Glutamatergic neuron (in vitro differentiated cells): ENCODE results near the gene FALEC. TPM values are rescaled to one million over a fixed set of nuclear protein-coding genes. Genes with fewer than 3 reads are reported as not detected.

ENCODE experiments used
- DNase-seq: peaks from one replicate; pipeline ENCODE4 v3.0.0; 2022
- H3K27ac Mint-ChIP-seq: one replicate; pipeline ENCODE4 v1.8.0; 2020; ENCODE audit warnings: mild to moderate bottlenecking, mixed read lengths, inconsistent platforms; ENCODE audit not compliant: unreplicated experiment
- H3K27me3 Mint-ChIP-seq: one replicate; pipeline ENCODE4 v1.8.0; 2020; ENCODE audit warnings: mild to moderate bottlenecking, moderate library complexity, mixed read lengths, inconsistent platforms; ENCODE audit not compliant: unreplicated experiment
- H3K36me3 Mint-ChIP-seq: one replicate; pipeline ENCODE4 v1.8.0; 2020; ENCODE audit warnings: mild to moderate bottlenecking, mixed read lengths, inconsistent platforms; ENCODE audit not compliant: unreplicated experiment
- H3K4me1 Mint-ChIP-seq: one replicate; pipeline ENCODE4 v1.8.0; 2020; ENCODE audit warnings: mild to moderate bottlenecking, low read depth, mixed read lengths, inconsistent platforms; ENCODE audit not compliant: unreplicated experiment
- H3K4me3 Mint-ChIP-seq: one replicate; pipeline ENCODE4 v1.8.0; 2020; ENCODE audit warnings: mild to moderate bottlenecking, mixed read lengths, inconsistent platforms; ENCODE audit not compliant: unreplicated experiment
- H3K9me3 Mint-ChIP-seq: one replicate; pipeline ENCODE4 v1.8.0; 2020; ENCODE audit warnings: mild to moderate bottlenecking, moderate library complexity, mixed read lengths, inconsistent platforms; ENCODE audit not compliant: unreplicated experiment
- CTCF ChIP-seq: fragments of 200-600 bp; sonication (generic); IDR thresholded peaks from one replicate; pipeline ENCODE4 v1.5.0; 2021; ENCODE audit not compliant: partially characterized antibody, unreplicated experiment
- total RNA-seq: library from RNA; stranded (reverse); fragmentation: NEBNext Ultra II Directional; extraction: Animal tissue kit (Norgen Biotek cat#: 25700); gene quantifications from one replicate; pipeline ENCODE4 v1.2.1, GENCODE V29; 2021; ENCODE audit not compliant: unreplicated experiment

FALEC gene
- total RNA-seq, 1 donor from 2014 or later = not detected

- H3K9me3 Mint-ChIP-seq = peaks cover 3% of the 10 kb centered on the region
- no peak for TF ChIP-seq CTCF
- no peak for DNase-seq
- H3K4me1 Mint-ChIP-seq = peaks cover 3% of the 10 kb centered on the region
- H3K4me3 Mint-ChIP-seq = no peak overlapping the region
- peaks cover 11% of the 10 kb centered on the region for H3K27me3 Mint-ChIP-seq
- no peak overlapping the region for H3K27ac Mint-ChIP-seq
- H3K36me3 Mint-ChIP-seq = no peaks in the 10 kb centered on the region
These were observed 36.8 kb downstream of the FALEC start for GRCh38 chr1:150552128-150552910.

GRCh38 chr1:150552911-150553289 is 37.3 kb downstream of the FALEC start:
- TF ChIP-seq CTCF = no peak
- Mint-ChIP-seq H3K27me3 (peaks cover 11% of the 10 kb centered on the region), H3K36me3 (no peaks in the 10 kb centered on the region), H3K9me3 (peaks cover 3% of the 10 kb centered on the region), H3K27ac (no peak overlapping the region), H3K4me3 (no peak overlapping the region), H3K4me1 (peaks cover 3% of the 10 kb centered on the region)
- no peak for DNase-seq

- peaks cover 3% of the 10 kb centered on the region for H3K4me1 Mint-ChIP-seq
- TF ChIP-seq CTCF = no peak
- no peaks in the 10 kb centered on the region for H3K36me3 Mint-ChIP-seq
- DNase-seq = peak; percentile 16
- H3K27me3 Mint-ChIP-seq = peaks cover 8% of the 10 kb centered on the region
- peaks cover under 1% of the 10 kb centered on the region for H3K9me3 Mint-ChIP-seq
- H3K4me3 Mint-ChIP-seq = no peak overlapping the region
- no peak overlapping the region for H3K27ac Mint-ChIP-seq
These were observed 38.0 kb downstream of the FALEC start for GRCh38 chr1:150553392-150554085.

- TF ChIP-seq CTCF = no peak
- H3K36me3 Mint-ChIP-seq = no peaks in the 10 kb centered on the region
- no peak for DNase-seq
- no peaks in the 10 kb centered on the region for H3K9me3 Mint-ChIP-seq
- peaks cover 3% of the 10 kb centered on the region for H3K4me1 Mint-ChIP-seq
- no peak overlapping the region for H3K27ac Mint-ChIP-seq
- no peak overlapping the region for H3K4me3 Mint-ChIP-seq
- H3K27me3 Mint-ChIP-seq = peaks cover 7% of the 10 kb centered on the region
These were observed 38.5 kb downstream of the FALEC start for GRCh38 chr1:150554086-150554452.
